ENCODE results near the gene SLC38A5.
"Not testable (repeated sequence)": the region's sequence is repeated elsewhere in the genome, so short reads cannot be mapped to it uniquely, and the experiment has no call there.

Gene SLC38A5

DNA sequence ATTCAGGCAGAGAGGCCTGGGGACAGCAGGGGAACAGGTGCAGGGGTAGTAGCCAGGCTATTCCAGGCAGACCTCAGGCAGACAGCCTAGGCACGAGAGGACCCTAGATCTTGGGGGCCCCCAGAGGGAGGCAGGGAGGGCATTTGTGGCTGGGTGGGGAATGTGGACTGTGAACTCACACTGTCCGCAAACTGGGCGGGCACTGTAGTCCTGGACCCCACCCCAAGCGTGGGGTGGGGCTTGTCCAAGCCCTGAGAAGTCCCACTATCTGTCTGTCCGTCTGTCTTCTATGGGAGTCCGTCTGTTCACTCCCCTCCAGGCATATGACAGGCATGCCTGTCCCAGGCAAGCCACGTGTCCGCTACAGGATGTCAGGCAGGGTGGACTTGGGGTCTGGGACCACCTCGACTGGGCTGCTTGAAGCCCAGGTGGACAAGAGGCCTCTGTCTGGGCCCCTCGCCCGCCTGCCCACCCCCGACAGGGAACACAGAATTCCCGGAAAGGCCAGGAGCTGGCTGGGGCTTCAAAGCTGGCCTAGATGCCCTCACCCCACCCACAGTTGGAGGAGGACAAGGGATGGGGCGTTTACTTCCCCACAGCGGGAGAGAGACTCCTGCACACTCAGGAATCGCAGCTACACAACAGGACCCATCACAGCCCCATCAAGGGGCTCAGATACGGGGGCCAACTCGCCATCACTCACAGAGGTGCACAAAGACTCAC, at the start of gene SLC38A5:
Gene SLC38A5 (minus strand): TSS at position 151 of the 723 bp plus-strand sequence. CDS start 2,336 bp downstream, outside the sequence.
- DNase-seq (ENCODE audit: low spot score): no peak

GRCh38 chrX:48519481-48519880, 49.4 kb upstream of the SLC38A5 start:
- not testable (repeated sequence) for DNase-seq (ENCODE audit: low spot score)

- no peak for DNase-seq (ENCODE audit: low spot score)
These were observed 46.9 kb upstream of the SLC38A5 start for GRCh38 chrX:48516987-48517386.

DNA sequence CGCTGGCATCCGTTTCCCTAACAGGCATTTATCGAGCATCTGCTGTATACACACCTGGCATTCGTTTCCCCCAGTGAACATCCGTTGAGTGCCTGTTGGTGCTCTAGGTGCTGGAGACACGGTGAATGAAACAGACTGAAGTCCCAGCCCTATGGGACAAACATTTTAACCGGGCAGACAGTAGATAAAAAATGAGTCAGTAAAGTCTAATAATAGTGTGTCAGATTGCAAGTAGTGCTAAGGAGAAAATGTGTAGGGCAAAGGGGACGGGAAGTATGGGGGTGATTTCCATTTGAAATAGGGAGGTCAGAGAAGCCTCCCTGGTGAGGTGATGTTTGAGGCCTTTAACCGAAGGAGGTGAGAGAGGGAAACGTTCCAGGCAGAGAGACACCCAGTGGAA, 46.2 kb upstream of the SLC38A5 start:
- DNase-seq (ENCODE audit: low spot score): no peak

GRCh38 chrX:48515842-48516241, 45.8 kb upstream of the SLC38A5 start:
- DNase-seq (ENCODE audit: low spot score): no peak

DNA sequence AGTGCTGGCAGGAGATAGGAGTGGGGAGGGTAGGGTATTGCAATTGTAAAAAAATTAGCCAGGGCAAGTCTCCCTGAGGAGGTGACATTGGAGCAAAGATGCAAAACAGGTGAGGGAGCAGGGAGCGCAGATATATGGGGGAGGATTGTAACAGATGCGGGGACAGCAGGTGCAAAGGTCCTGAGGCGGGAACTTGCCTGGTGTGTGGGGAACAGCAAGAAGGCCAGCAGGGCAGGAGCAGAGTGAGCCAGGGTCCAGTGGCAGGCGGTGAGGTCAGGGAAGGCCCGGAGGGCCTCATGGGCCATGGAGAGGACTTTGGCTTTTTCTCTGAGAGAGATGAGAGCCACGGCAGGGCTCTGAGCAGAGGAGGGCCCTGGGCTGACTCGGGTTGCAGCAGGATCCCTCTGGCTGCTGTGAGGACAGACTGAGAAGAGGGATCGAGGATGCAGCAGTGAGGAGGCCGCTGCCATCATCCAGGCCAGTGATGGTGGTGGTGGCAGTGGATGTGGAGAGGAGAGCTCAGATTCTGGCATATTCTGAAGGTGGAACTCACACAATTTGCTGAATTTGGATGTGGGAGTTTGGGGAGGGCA, 44.9 kb upstream of the SLC38A5 start:
- DNase-seq (ENCODE audit: low spot score): no peak

GRCh38 chrX:48514126-48514806, 44.2 kb upstream of the SLC38A5 start:
- DNase-seq (ENCODE audit: low spot score): no peak

DNA sequence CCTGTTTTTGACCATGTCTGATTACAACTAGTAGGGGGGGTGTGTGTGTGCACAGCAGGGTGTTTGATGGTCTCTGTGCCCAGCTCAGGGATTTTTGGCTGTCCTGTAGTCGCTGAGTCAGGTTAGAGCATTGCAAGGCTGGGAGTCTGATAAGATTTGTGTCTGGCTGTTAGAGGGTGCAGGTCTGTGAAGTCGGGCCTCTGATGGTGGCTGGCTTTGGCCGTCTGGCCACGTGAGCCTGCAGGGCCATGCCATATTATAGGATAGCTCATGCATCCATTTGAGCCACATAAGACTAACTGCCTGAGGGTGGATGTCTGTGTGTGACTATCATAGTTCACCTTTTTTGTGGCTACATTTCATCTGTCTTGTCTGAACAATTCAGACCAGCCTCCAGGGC, 43.6 kb upstream of the SLC38A5 start:
- DNase-seq (ENCODE audit: low spot score): no peak

- DNase-seq (ENCODE audit: low spot score): no peak
These were observed 42.4 kb upstream of the SLC38A5 start for GRCh38 chrX:48512371-48512935.

GRCh38 chrX:48511560-48511959, 41.5 kb upstream of the SLC38A5 start:
- DNase-seq (ENCODE audit: low spot score): no peak

- no peak for DNase-seq (ENCODE audit: low spot score)
These were observed 39.6 kb upstream of the SLC38A5 start for GRCh38 chrX:48509619-48510018.

DNA sequence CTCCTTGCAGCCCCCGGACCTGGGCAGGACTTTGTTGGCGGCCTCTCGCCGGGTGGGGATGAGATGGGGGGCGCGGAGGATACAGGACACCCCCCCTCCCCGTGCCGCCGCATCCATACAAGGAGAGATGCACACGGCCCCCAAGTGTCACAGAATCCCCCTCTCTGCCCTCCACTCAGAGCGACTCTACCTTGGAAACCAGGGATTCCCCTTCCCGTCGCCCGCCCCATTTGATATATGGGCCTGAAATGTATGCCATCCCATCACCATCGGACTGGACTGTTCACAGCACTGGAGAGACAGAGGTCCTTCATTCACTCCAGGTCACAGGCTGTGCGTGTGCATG, 39.2 kb upstream of the SLC38A5 start:
- no peak for DNase-seq (ENCODE audit: low spot score)

DNA sequence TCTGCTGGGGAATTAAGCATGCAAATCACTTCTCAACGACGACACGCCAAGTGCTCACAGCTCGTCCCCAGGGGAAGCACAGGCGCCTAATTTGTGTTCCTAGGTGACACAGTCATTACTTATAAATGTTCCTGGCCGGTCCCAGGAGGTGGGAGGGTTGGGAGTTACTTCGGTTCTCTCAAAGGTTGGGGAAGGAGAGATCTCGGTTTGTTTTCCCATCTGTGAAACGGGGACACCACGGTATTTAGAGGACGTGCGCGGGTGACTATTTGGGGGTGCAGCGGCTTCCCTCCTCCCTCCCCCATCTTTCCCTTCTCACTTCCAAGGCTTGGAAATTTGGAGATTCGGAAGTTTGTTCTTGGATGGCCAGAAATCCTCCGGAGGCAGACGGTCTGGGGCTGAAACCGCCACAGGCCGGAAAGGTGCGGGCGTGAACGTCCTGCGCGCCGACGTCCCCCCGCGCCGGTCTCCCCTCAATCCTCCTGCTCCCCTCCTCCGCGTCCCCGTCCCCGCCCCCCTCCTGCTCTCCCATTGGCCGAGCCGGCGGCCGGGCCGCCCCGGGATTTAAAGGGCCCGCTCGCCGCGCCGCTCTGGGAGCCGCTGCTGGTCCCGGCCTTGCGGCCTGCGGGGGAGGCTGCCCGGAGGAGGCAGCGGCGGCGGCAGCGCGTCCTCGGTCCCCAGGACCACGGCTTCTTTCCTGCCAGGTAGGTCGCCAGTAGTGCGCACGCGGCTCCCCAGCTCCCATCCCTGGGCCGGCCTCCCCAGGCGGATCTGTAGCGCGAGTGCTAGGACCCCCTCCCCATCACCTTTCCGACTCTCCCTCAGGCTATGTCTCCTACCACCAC, 38.6 kb upstream of the SLC38A5 start, which contains the start of gene PORCN:
Gene PORCN (plus strand): TSS at position 593 of the 845 bp plus-strand sequence. CDS start 829 bp downstream, outside the sequence.
- DNase-seq (ENCODE audit: low spot score): peak; percentile 75

DNA sequence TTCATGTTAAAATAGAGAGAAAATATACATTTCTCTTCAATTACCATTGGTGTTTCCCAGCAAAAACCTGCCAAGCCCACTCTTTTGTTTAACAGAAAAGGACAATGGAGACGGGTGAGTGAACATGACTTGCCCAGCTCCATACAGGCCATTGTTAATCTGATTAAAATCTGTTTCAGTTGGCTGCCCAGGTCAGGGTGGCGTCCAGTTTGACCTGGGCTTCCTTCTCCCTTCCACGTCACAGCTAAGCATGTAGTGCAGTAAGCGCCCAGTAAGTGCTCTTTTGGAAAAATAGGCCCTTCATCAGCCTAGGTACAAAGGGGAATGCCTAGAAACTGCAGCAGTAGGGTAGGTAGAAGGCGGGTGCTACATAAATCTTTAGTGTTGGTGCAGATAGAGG, 37.2 kb upstream of the SLC38A5 start:
- DNase-seq (ENCODE audit: low spot score): no peak

DNA sequence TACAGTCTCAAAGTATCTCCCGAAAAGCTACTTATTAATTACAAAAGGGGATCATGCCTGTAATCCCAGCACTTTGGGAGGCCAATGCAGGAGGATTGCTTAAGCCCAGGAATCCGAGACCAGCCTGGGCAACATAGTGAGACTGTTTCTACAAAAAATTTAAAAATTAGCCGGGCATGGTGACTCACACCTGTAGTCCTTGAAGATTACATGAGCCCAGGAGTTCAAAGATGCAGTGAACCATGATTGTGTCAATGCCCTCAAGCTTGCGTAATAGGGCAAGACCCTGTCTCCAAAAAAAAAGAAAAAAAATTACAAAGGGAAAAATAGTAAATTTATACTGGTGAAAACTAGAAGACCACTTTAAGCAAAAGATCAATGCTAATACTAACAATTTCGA, 35.4 kb upstream of the SLC38A5 start:
- DNase-seq (ENCODE audit: low spot score): no peak

GRCh38 chrX:48504261-48504660, 34.2 kb upstream of the SLC38A5 start:
- DNase-seq (ENCODE audit: low spot score): no peak

GRCh38 chrX:48498374-48498809, 28.3 kb upstream of the SLC38A5 start:
- peak; percentile 82 for DNase-seq (ENCODE audit: low spot score)

- DNase-seq (ENCODE audit: low spot score): no peak
These were observed 27.8 kb upstream of the SLC38A5 start for GRCh38 chrX:48497871-48498270.

DNA sequence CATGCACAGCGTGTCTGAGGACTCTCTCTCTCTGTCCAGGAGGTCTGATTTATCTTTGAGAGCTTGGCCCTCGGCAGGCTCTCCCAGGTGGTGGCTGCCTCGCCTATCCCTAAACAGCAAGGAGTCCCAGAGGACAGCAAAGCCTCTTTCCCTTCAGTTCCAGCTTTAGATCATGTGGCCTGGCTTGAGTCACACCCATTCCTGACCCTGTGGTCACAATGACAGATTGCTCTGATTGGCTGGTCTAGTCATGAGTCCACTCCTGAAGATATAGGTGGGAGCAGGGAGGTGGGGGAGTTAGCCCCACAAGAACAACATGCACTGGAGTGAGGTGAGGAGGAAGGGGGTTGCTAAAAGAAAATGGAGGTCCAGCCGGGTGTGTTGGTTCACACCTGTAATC, 26.6 kb upstream of the SLC38A5 start:
- peak; percentile 35 for DNase-seq (ENCODE audit: low spot score)

DNA sequence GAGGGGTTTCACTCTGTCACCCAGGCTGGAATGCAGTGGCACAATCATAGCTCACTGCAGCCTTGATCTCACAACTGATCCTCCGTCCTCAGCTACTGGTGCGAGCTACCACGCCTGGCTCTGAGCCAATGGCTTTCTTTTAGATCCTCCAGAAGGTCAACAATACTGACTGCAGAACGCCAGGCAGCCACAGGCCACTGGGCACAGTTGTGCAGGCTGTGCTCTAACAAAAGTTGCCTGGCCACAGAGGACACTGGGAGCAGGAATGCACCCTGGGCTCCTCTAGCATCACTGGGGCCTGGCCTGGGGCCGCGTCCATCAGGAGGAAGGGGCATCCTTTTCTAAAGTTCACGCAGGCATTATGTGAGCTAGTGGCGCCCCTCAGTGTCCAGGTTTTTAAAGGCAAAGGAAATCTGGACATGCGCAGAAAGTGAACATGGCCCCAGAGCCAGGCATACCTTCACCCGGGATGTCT, 23.9 kb upstream of the SLC38A5 start:
- no peak for DNase-seq (ENCODE audit: low spot score)

GRCh38 chrX:48492293-48492910, 22.3 kb upstream of the SLC38A5 start:
- peak; percentile 24 for DNase-seq (ENCODE audit: low spot score)
